Prostate gland (tissue), 2 donors: ENCODE measurements around the gene C2CD4A. TPM values are rescaled to one million over a fixed set of nuclear protein-coding genes. Genes with fewer than 3 reads are reported as not detected.

Experiments
- DNase-seq: peaks from one replicate; pipeline ENCODE4 v3.0.0-alpha.2; 2019; ENCODE audit warnings: low spot score
- H3K27ac ChIP-seq, 2 donors: fragments of 200-600 bp; sonication (generic); 2 replicates each; pipeline ENCODE4 v1.5.1; 2017 to 2019
- H3K27me3 ChIP-seq: fragments of 200-600 bp; sonication (generic); replicated peaks from 2 replicates; pipeline ENCODE4 v1.5.1; 2019; ENCODE audit not compliant: insufficient read depth
- H3K36me3 ChIP-seq, 2 donors: fragments of 200-600 bp; sonication (generic); 1 replicate in 1 of 2; 2 replicates in 1 of 2; pipeline versions ENCODE4 v1.5.1 to v1.8.1; 2017 to 2019
- H3K4me1 ChIP-seq: fragments of 200-600 bp; sonication (generic); replicated peaks from 2 replicates; pipeline ENCODE4 v1.5.1; 2019
- H3K4me3 ChIP-seq, 2 donors: fragments of 200-600 bp; sonication (generic); 2 replicates each; pipeline ENCODE4 v1.5.1; 2017 to 2019
- H3K9me3 ChIP-seq: fragments of 200-600 bp; sonication (generic); 2 replicates; pipeline ENCODE4 v1.5.1; 2017
- CTCF ChIP-seq, 4 experiments: fragments of 200-600 bp in 2 of 4; fragments of 450-650 bp in 2 of 4; sonication (generic) in 2 of 4; IDR thresholded peaks; 1 replicate in 3 of 4; 2 replicates in 1 of 4; pipeline ENCODE4 v1.5.1; 2016 to 2019; ENCODE audit warnings: antibody characterized with exemption in 4 of 4, mild to moderate bottlenecking in 2 of 4, moderate library complexity in 2 of 4
- POLR2A ChIP-seq: fragments of 450-650 bp; IDR thresholded peaks from one replicate; pipeline ENCODE4 v1.6.1; 2016; ENCODE audit warnings: antibody characterized with exemption, mild to moderate bottlenecking
- POLR2AphosphoS5 ChIP-seq: sonication (generic); formaldehyde crosslinking; IDR thresholded peaks from one replicate; pipeline ENCODE4 v1.6.1; 2017; ENCODE audit warnings: antibody characterized with exemption
- WGBS: methylation state at CpG from one replicate; pipeline ENCODE4 v1.1.5; 2018; 5-methylcytosine and 5-hydroxymethylcytosine counted together
- intact Hi-C: fragments of 100-400 bp; cut with DNase I; formaldehyde crosslinking; loops from one replicate; pipeline ENCODE4 v1.14.2; 2022
- total RNA-seq, 2 donors: library from RNA; depleted of rRNA; stranded (reverse); fragments of >200 nt; gene quantifications; one replicate each; pipeline ENCODE4 v1.1.0, GENCODE V29; 2016

C2CD4A gene
- total RNA-seq, 2 donors from 2014 or later: 0.28 to 0.36 TPM

- TF ChIP-seq CTCF (IDR thresholded peaks at IDR 0.05) (no peak), POLR2AphosphoS5 (no peak), POLR2A (no peak)
- no peak for DNase-seq
- H3K27ac ChIP-seq: no peak overlapping the region
- no peak overlapping the region for H3K4me3 ChIP-seq
- H3K36me3 ChIP-seq: no peaks in the 10 kb centered on the region
- no peaks in the 10 kb centered on the region for H3K4me1 ChIP-seq
- H3K27me3 ChIP-seq: no peaks in the 10 kb centered on the region
- no peaks in the 10 kb centered on the region for H3K9me3 ChIP-seq
- intact Hi-C loops: no loop called here
- WGBS: 74% methylated on average over 1 of the region's 1 CpG
Measured at GRCh38 chr15:62050115-62050514, 16.7 kb upstream of the C2CD4A start.

- H3K9me3 ChIP-seq: no peaks in the 10 kb centered on the region
- H3K27ac ChIP-seq: no peak overlapping the region
- no peak for TF ChIP-seq CTCF (IDR thresholded peaks at IDR 0.05)
- TF ChIP-seq POLR2AphosphoS5: no peak
- no peak for TF ChIP-seq POLR2A
- H3K4me3 ChIP-seq: no peak overlapping the region
- no peaks in the 10 kb centered on the region for H3K4me1 ChIP-seq
- intact Hi-C loops: no loop called here
- DNase-seq: no peak
- no peaks in the 10 kb centered on the region for H3K27me3 ChIP-seq
- WGBS: 86% methylated on average over 4 of the region's 4 CpGs
- H3K36me3 ChIP-seq: no peaks in the 10 kb centered on the region
Measured at GRCh38 chr15:62051166-62051565, 15.6 kb upstream of the C2CD4A start.

GRCh38 chr15:62052713-62053112 is 14.1 kb upstream of the C2CD4A start:
- no peak overlapping the region for H3K4me3 ChIP-seq
- intact Hi-C loops: no loop called here
- H3K4me1 ChIP-seq: no peaks in the 10 kb centered on the region
- no peaks in the 10 kb centered on the region for H3K9me3 ChIP-seq
- no peaks in the 10 kb centered on the region for H3K36me3 ChIP-seq
- H3K27ac ChIP-seq: no peak overlapping the region
- WGBS: 100% methylated on average over 1 of the region's 1 CpG
- no peaks in the 10 kb centered on the region for H3K27me3 ChIP-seq
- TF ChIP-seq CTCF (IDR thresholded peaks at IDR 0.05) (no peak), POLR2AphosphoS5 (no peak), POLR2A (no peak)
- no peak for DNase-seq

- Histone ChIP-seq H3K4me1 (no peaks in the 10 kb centered on the region), H3K9me3 (no peaks in the 10 kb centered on the region), H3K4me3 (no peak overlapping the region), H3K36me3 (no peaks in the 10 kb centered on the region), H3K27me3 (no peaks in the 10 kb centered on the region), H3K27ac (no peak overlapping the region)
- DNase-seq: no peak
- TF ChIP-seq CTCF (IDR thresholded peaks at IDR 0.05) (no peak), POLR2AphosphoS5 (no peak), POLR2A (no peak)
- intact Hi-C loops: no loop called here
- 77% methylated on average over 5 of the region's 5 CpGs for WGBS
Measured at GRCh38 chr15:62053439-62054085, 13.2 kb upstream of the C2CD4A start.

- DNase-seq: no peak
- Histone ChIP-seq H3K27ac (no peak overlapping the region), H3K27me3 (no peaks in the 10 kb centered on the region), H3K9me3 (no peaks in the 10 kb centered on the region), H3K36me3 (no peaks in the 10 kb centered on the region), H3K4me3 (no peak overlapping the region), H3K4me1 (no peaks in the 10 kb centered on the region)
- 52% methylated on average over 5 of the region's 5 CpGs for WGBS
- intact Hi-C loops: no loop called here
- TF ChIP-seq POLR2A (no peak), CTCF (IDR thresholded peaks at IDR 0.05) (no peak), POLR2AphosphoS5 (no peak)
Measured at GRCh38 chr15:62054979-62055378, 11.8 kb upstream of the C2CD4A start.
